Activated CD8-positive, alpha-beta memory T cell treated with anti-CD3 and anti-CD28 coated beads, Interleukin-2, amount 50 U/mL, for 48 hours (primary cell): ENCODE results near the gene TFDP1.

ENCODE experiments used
- DNase-seq: peaks from one replicate; pipeline ENCODE4 v3.0.0-alpha.2; 2020

Gene TFDP1

GRCh38 chr13:113598481-113598880, 13.9 kb downstream of the TFDP1 start:
- DNase-seq, result no peak

- no peak for DNase-seq
Measured at GRCh38 chr13:113599391-113599790, 14.8 kb downstream of the TFDP1 start.

- DNase-seq, result no peak
Measured at GRCh38 chr13:113601166-113602070, 16.9 kb downstream of the TFDP1 start.

- no peak for DNase-seq
Measured at GRCh38 chr13:113602291-113602988, 17.9 kb downstream of the TFDP1 start.

- no peak for DNase-seq
Measured at GRCh38 chr13:113603116-113603710, 18.7 kb downstream of the TFDP1 start.

GRCh38 chr13:113604186-113604585, 19.6 kb downstream of the TFDP1 start:
- no peak for DNase-seq

GRCh38 chr13:113605461-113605860, 20.9 kb downstream of the TFDP1 start:
- no peak for DNase-seq

GRCh38 chr13:113605866-113606438, 21.4 kb downstream of the TFDP1 start:
- DNase-seq, result no peak

GRCh38 chr13:113607056-113607888, 22.7 kb downstream of the TFDP1 start:
- DNase-seq, result no peak

- no peak for DNase-seq
Measured at GRCh38 chr13:113607889-113608635, 23.5 kb downstream of the TFDP1 start.

GRCh38 chr13:113608967-113609533, 24.5 kb downstream of the TFDP1 start:
- no peak for DNase-seq

- no peak for DNase-seq
Measured at GRCh38 chr13:113609616-113610015, 25.1 kb downstream of the TFDP1 start.

- DNase-seq, result no peak
Measured at GRCh38 chr13:113610266-113610665, 25.7 kb downstream of the TFDP1 start.

GRCh38 chr13:113611996-113612395, 27.4 kb downstream of the TFDP1 start:
- DNase-seq, result no peak

- no peak for DNase-seq
Measured at GRCh38 chr13:113612607-113613006, 28.1 kb downstream of the TFDP1 start.

GRCh38 chr13:113613789-113614379, 29.3 kb downstream of the TFDP1 start:
- DNase-seq, result no peak

- no peak for DNase-seq
Measured at GRCh38 chr13:113616281-113616906, 31.8 kb downstream of the TFDP1 start.

GRCh38 chr13:113616991-113617749, 32.6 kb downstream of the TFDP1 start:
- no peak for DNase-seq

- DNase-seq, result no peak
Measured at GRCh38 chr13:113617961-113618360, 33.4 kb downstream of the TFDP1 start.

GRCh38 chr13:113618455-113618854, 33.9 kb downstream of the TFDP1 start:
- DNase-seq, result no peak
